CD14-positive monocyte (primary cell): ENCODE data around the gene HLA-DMB. TPM values are rescaled to one million over a fixed set of nuclear protein-coding genes. Genes with fewer than 3 reads are reported as not detected.

Source experiments
- DNase-seq, 3 donors: peaks; one replicate each; pipeline ENCODE4 v3.0.0-alpha.2; 2011 to 2022
- H2AFZ ChIP-seq: 2 replicates; pipeline ENCODE4 v1.6.0; 2012; ENCODE audit warnings: mild to moderate bottlenecking, low read depth, low read length, inconsistent platforms; ENCODE audit not compliant: insufficient read depth, poor library complexity, severe bottlenecking
- H3K27ac ChIP-seq, 2 donors: 1 replicate in 1 of 2; 2 replicates in 1 of 2; pipeline ENCODE4 v1.5.1; 2012 to 2013; ENCODE audit warnings: low read length in 2 of 2, control low read depth in 1 of 2, inconsistent platforms in 1 of 2, low read depth in 1 of 2, mild to moderate bottlenecking in 1 of 2
- H3K27me3 ChIP-seq, 2 donors: one replicate each; pipeline versions ENCODE4 v1.6.0 to v1.6.1; 2011 to 2013; ENCODE audit warnings: low read length in 2 of 2; ENCODE audit not compliant: control insufficient read depth in 2 of 2, insufficient read depth in 2 of 2
- H3K36me3 ChIP-seq, 2 donors: replicated peaks in 1 of 2; 1 replicate in 1 of 2; 2 replicates in 1 of 2; pipeline versions ENCODE4 v1.5.1 to v1.6.1; 2012 to 2013; ENCODE audit warnings: low read length in 2 of 2, control low read depth in 1 of 2, inconsistent platforms in 1 of 2, mild to moderate bottlenecking in 1 of 2; ENCODE audit not compliant: insufficient read depth in 2 of 2, control insufficient read depth in 1 of 2
- H3K4me1 ChIP-seq, 2 donors: 1 replicate in 1 of 2; 2 replicates in 1 of 2; pipeline versions ENCODE4 v1.5.1 to v1.6.1; 2012 to 2013; ENCODE audit warnings: low read length in 2 of 2, control low read depth in 1 of 2, inconsistent platforms in 1 of 2, mild to moderate bottlenecking in 1 of 2, moderate library complexity in 1 of 2; ENCODE audit not compliant: insufficient read depth in 2 of 2, control insufficient read depth in 1 of 2
- H3K4me2 ChIP-seq: replicated peaks from 2 replicates; pipeline ENCODE3; 2012; ENCODE audit warnings: low read length, moderate library complexity, mild to moderate bottlenecking; ENCODE audit not compliant: poor library complexity, severe bottlenecking; ENCODE audit errors: extremely low read depth
- H3K4me3 ChIP-seq, 3 experiments: fragments of 200-600 bp in 1 of 3; sonication (generic) in 1 of 3; replicated peaks in 1 of 3; 1 replicate in 2 of 3; 2 replicates in 1 of 3; pipeline ENCODE4 v1.5.1; 2011 to 2013; ENCODE audit warnings: low read length in 3 of 3, mild to moderate bottlenecking in 3 of 3, control low read depth in 2 of 3, low read depth in 2 of 3, inconsistent platforms in 1 of 3, moderate library complexity in 1 of 3
- H3K79me2 ChIP-seq: 2 replicates; pipeline ENCODE4 v1.6.0; 2012; ENCODE audit warnings: mild to moderate bottlenecking, control low read depth, inconsistent platforms, low read length, moderate library complexity; ENCODE audit not compliant: insufficient read depth
- H3K9ac ChIP-seq: 2 replicates; pipeline ENCODE4 v1.6.0; 2017; ENCODE audit warnings: low read length, mild to moderate bottlenecking; ENCODE audit not compliant: insufficient read depth, poor library complexity, severe bottlenecking
- H3K9me3 ChIP-seq, 2 donors: replicated peaks in 1 of 2; 1 replicate in 1 of 2; 2 replicates in 1 of 2; pipeline versions ENCODE4 v1.5.1 to v1.6.1; 2012 to 2013; ENCODE audit warnings: low read length in 2 of 2, control low read depth in 1 of 2; ENCODE audit not compliant: control insufficient read depth in 1 of 2, insufficient read depth in 1 of 2
- H4K20me1 ChIP-seq: 2 replicates; pipeline ENCODE4 v1.6.0; 2012; ENCODE audit warnings: mild to moderate bottlenecking, low read length, control low read depth, moderate library complexity; ENCODE audit not compliant: insufficient read depth
- H3K27ac Mint-ChIP-seq, 7 donors: one replicate each; pipeline ENCODE4 v1.8.0; 2020; ENCODE audit warnings: mild to moderate bottlenecking in 7 of 7, mixed read lengths in 7 of 7, moderate library complexity in 6 of 7, inconsistent platforms in 2 of 7
- H3K27me3 Mint-ChIP-seq, 3 donors: one replicate each; pipeline ENCODE4 v1.8.0; 2021 to 2022; ENCODE audit warnings: low read depth in 3 of 3, mild to moderate bottlenecking in 3 of 3, mixed read lengths in 3 of 3, moderate library complexity in 3 of 3, inconsistent platforms in 1 of 3
- H3K36me3 Mint-ChIP-seq, 2 donors: one replicate each; pipeline ENCODE4 v1.8.0; 2020; ENCODE audit warnings: mixed read lengths in 2 of 2, inconsistent platforms in 1 of 2, mild to moderate bottlenecking in 1 of 2
- H3K4me1 Mint-ChIP-seq: one replicate; pipeline ENCODE4 v1.8.0; 2020; ENCODE audit warnings: mild to moderate bottlenecking, mixed read lengths
- H3K4me3 Mint-ChIP-seq, 2 donors: one replicate each; pipeline ENCODE4 v1.8.0; 2020; ENCODE audit warnings: mild to moderate bottlenecking in 2 of 2, mixed read lengths in 2 of 2, moderate library complexity in 1 of 2
- H3K9me3 Mint-ChIP-seq, 7 donors: one replicate each; pipeline ENCODE4 v1.8.0; 2020 to 2022; ENCODE audit warnings: mixed read lengths in 7 of 7, mild to moderate bottlenecking in 6 of 7, moderate library complexity in 6 of 7, inconsistent platforms in 2 of 7
- CTCF ChIP-seq: fragments of 200-600 bp; IDR thresholded peaks from one replicate; pipeline ENCODE4 v1.8.0; 2022; ENCODE audit warnings: antibody characterized with exemption, mild to moderate bottlenecking
- WGBS: methylation state at CpG from one replicate; pipeline ENCODE4 v1.1.5; 2013; ENCODE audit warnings: missing lambda C conversion rate; ENCODE audit not compliant: insufficient coverage; 5-methylcytosine and 5-hydroxymethylcytosine counted together
- intact Hi-C, 2 donors: fragments of 100-400 bp; cut with micrococcal nuclease; formaldehyde crosslinking; loops; one replicate each; pipeline versions ENCODE4 v1.15.0 to v1.15.1; 2023
- polyA plus RNA-seq, 3 donors: library from polyadenylated mRNA; depleted of rRNA in 1 of 3; unstranded in 2 of 3; stranded (reverse) in 1 of 3; fragments of 300-500 nt in 2 of 3; fragments of >200 nt in 1 of 3; fragmentation: Illumina TruSeq in 2 of 3; gene quantifications; 1 replicate in 2 of 3; 2 replicates in 1 of 3; pipeline ENCODE4 v1.2.3, GENCODE V29; 2012 to 2021

Gene HLA-DMB
- polyA plus RNA-seq, 3 donors: 510 to 924 (median 726) TPM

GRCh38 chr6:32935551-32936238 is 5.1 kb downstream of the HLA-DMB start:
- Histone ChIP-seq H3K36me3 (peaks cover 36 to 38% of the 10 kb centered on the region in 2 donors), H3K27me3 (no peaks in the 10 kb centered on the region), H3K9me3 (no peaks in the 10 kb centered on the region), H3K27ac (peak overlapping the region; percentile 72 to 85), H3K79me2 (peaks cover 47% of the 10 kb centered on the region), H2AFZ (no peak overlapping the region), H3K9ac (no peak overlapping the region), H3K4me2 (peak overlapping the region; percentile 78), H4K20me1 (peaks cover 20% of the 10 kb centered on the region), H3K4me3 (peak overlapping the region in 2 of 3 experiments; percentile 21 to 97), H3K4me1 (peaks cover 70 to 79% of the 10 kb centered on the region in 2 donors)
- Mint-ChIP-seq H3K27me3 (peaks cover 0 to 1% (median 1%) of the 10 kb centered on the region in 3 donors), H3K4me3 (peak overlapping the region; percentile 32 to 88), H3K36me3 (peaks cover 54% of the 10 kb centered on the region in 2 donors), H3K4me1 (peaks cover 73% of the 10 kb centered on the region), H3K27ac (peak overlapping the region; percentile 84 to 98 (median 94)), H3K9me3 (no peaks in the 10 kb centered on the region)
- intact Hi-C loops: loop anchor here in 1 of 2 donors (5.0 to 10.0 kb wide), 3 partner anchors 37 to 309 kb away; no protein-coding TSS in a partner anchor
- DNase-seq: no peak
- TF ChIP-seq CTCF: no peak
- 87% methylated on average over 2 of the region's 4 CpGs for WGBS

GRCh38 chr6:32933661-32934085 is 7.2 kb downstream of the HLA-DMB start:
- H3K27ac ChIP-seq: peak overlapping the region in 1 of 2 donors; percentile 5
- peaks cover 20% of the 10 kb centered on the region for H4K20me1 ChIP-seq
- H3K27me3 ChIP-seq: no peaks in the 10 kb centered on the region
- Mint-ChIP-seq H3K27ac (peak overlapping the region in 5 of 7 donors; percentile 22 to 79 (median 37)), H3K4me3 (no peak overlapping the region), H3K9me3 (no peaks in the 10 kb centered on the region), H3K36me3 (peaks cover 53 to 55% of the 10 kb centered on the region in 2 donors), H3K27me3 (peaks cover 0 to 1% (median 1%) of the 10 kb centered on the region in 3 donors), H3K4me1 (peaks cover 75% of the 10 kb centered on the region)
- peaks cover 61 to 68% of the 10 kb centered on the region in 2 donors for H3K4me1 ChIP-seq
- peak; percentile 58 to 78 (median 76) for DNase-seq
- H3K4me3 ChIP-seq: no peak overlapping the region
- peaks cover 34 to 37% of the 10 kb centered on the region in 2 donors for H3K36me3 ChIP-seq
- peak; percentile 88 for TF ChIP-seq CTCF
- peaks cover 27% of the 10 kb centered on the region for H3K79me2 ChIP-seq
- H3K9me3 ChIP-seq: no peaks in the 10 kb centered on the region
- intact Hi-C loops: loop anchor here (5.0 to 10.0 kb wide), 4 partner anchors 39 to 311 kb away; no protein-coding TSS in a partner anchor
- no CpG with 5 or more reads among the region's 3 CpGs for WGBS
- no peak overlapping the region for H2AFZ ChIP-seq
- H3K9ac ChIP-seq: no peak overlapping the region
- H3K4me2 ChIP-seq: no peak overlapping the region
